Activated CD4-positive, CD25-positive, alpha-beta regulatory T cell (primary cell): ENCODE measurements around the gene TLE3.

Source experiments
- DNase-seq, 4 experiments: peaks; one replicate each; lab custom pipeline; 2025; lab: John Stamatoyannopoulos, UW

TLE3 gene

DNA sequence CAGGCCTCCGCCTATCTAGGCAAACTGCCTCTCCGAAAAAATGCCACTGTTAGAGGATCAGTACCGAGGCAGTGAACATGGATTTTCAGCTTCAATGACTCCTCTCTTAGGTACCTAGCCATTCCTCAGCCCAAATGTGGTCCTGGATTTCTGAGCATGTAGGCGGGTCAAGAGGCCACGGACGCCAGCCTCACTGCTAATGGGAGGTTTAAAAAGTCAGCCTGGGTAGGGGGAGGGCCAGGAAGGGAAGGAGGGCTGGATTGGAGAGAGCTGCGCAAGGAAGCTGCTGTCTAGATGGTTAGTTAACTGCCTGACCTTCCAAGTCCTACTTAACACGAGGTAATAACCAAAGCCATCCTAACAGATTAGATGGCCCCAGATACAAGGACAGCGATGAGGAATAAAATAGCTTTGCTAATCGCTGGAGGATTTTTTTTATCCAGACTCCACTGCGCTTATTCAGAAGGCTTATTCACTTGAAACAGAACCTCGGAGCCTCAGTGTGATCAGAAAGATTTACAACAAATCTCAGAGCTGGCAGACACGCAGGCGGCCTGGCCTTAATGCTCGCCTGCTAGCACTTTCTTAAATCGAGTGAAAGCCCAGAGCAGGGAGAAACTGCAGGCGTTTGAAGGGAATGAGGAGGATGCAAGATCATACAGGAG lies 34.3 kb downstream of the TLE3 start:
- DNase-seq: no peak

GRCh38 chr15:70062321-70062956 lies 35.3 kb downstream of the TLE3 start:
- DNase-seq: no peak

- DNase-seq: no peak
Observed at GRCh38 chr15:70061696-70062270, 35.9 kb downstream of the TLE3 start.

GRCh38 chr15:70060993-70061305 lies 36.8 kb downstream of the TLE3 start:
- no peak for DNase-seq

DNA sequence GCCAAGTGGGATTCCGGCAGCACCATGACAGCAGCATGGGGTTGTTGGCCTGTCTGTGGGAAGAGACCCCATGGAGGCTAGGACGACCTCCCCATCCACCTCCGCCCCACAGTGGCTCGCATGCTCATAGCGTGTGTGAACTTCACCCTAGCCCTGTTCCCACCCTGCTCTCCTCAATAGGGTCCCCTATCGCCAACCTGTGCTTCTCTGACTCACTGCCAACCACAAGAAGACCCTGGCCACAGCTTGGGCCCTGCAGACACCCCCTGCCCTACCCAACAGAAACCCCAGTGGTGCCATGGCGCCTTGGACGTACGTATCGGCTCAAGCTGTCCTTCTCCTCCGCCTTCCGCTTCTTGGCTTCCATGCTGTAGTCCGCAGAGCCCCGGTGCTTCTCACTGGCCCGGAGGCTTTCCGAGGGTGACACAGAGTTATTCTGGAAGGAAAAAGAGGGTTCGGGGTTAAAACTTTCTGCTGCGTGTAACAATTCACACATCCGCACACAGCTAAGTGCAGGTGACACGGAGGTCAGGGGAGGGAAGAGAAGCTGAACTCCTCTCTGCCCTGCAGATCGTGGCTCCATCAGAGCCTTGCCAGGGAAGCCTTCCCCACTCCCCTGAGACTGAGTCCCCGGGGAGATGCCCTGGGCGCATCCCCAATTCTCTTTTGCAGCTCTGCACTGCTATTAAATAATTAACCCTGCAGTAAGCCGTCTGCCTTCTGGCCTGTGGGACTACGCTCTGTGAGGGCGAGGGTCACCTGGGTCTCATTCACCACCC lies 37.3 kb downstream of the TLE3 start:
- no peak for DNase-seq

GRCh38 chr15:70059476-70060213 lies 38.1 kb downstream of the TLE3 start:
- DNase-seq: no peak

- no peak for DNase-seq
Observed at GRCh38 chr15:70058642-70059360, 38.9 kb downstream of the TLE3 start.

DNA sequence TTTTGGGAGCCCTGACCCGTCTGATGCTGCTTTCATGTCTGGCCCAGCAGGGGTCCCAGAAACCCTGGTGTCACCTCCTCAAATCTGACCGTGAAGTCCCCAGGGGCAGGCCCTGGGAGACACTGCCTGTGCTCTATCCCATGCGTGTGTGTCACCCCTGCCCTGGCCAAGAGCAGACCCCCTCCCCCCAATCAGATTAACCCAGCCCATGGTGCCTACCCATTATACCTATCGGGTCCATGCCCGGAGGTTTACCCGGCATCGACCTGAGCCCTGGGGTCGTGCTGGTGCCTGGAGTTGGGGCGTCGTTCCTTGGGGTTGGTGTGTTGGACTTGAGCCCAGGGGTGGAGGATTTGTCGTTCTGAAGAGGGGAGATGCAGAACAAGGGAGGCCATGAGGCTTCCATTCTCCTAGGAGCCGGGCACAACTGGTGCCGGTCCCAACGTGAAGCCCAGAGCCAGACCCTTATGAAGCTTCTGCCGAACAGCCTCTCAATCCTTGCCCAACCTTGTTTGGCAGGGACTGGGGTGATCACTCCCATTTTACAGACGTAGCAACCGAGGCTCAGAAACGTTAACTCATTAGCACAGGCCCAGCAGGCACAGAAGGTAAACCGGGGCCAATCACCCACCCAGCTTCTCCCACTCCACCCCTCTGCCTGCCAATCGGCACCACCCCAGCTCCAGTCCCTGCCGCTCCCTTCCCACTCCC lies 39.6 kb downstream of the TLE3 start:
- no peak for DNase-seq

- no peak for DNase-seq
Observed at GRCh38 chr15:70056091-70056680, 41.5 kb downstream of the TLE3 start.

DNA sequence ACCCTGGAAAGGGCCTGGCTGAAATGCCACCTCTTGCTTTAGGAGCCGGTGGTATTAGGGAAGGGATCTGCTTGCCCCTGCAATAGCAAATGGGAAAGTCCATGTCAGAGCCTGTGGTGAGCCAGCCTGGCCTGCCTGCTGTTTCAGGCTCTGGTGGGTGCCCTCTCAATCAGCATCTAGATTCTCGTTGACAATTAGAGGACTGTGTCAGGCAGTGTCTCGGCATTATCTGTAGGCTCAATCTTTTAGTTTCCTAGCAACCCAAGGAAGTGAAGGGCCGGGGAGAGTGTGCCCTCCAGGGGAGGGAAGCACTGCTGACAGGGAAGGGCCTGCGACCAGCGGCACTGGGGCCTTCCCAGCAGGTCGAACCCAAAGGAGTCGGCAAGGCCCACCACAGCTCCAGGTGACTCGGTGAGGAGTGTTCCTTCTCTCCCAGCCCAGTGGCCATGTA lies 42.1 kb downstream of the TLE3 start:
- DNase-seq: no peak

DNA sequence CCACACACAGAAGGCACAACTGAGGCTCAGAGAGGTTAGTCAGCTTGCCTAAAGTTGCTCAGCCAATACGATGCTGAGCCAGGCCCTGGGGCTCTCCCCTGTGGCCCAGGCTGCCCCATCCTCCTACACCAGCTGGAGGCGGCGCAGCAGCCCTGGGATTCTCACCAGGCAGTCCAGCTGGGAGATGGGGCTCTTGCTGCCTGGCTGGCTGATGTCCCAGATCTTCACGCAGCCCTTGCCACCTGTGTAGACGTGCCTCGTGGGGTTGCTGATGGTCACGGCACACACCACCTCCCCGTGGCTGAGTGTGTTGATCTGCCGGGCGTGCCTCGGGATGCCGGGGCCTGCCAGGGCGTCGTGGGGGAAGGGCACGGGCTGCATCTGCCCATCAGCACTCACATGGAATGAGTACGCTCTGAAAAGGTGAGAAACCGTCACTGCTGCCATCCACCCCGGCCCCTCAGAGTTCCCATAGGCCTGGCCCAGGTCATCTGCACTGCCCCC lies 42.8 kb downstream of the TLE3 start:
- no peak for DNase-seq

DNA sequence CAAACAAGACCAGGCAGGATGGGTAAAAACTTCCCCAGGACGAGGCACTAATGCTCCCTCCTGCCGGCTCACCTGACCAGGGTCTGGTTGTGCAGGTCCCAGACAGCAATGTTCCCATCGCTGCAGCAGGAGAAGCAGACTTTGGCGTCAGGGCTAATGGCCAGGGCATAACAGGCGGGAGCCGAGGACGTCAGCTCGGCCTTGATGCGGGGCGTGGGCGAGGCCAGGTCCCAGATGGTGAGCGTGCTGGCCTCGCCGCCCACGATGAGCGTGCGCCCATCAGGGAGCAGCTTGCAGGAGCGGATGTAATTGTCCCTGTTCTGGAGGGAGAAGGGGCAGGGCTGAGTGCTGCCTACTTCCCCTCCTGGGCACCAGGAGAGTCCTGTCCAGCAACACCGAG lies 43.4 kb downstream of the TLE3 start:
- no peak for DNase-seq

DNA sequence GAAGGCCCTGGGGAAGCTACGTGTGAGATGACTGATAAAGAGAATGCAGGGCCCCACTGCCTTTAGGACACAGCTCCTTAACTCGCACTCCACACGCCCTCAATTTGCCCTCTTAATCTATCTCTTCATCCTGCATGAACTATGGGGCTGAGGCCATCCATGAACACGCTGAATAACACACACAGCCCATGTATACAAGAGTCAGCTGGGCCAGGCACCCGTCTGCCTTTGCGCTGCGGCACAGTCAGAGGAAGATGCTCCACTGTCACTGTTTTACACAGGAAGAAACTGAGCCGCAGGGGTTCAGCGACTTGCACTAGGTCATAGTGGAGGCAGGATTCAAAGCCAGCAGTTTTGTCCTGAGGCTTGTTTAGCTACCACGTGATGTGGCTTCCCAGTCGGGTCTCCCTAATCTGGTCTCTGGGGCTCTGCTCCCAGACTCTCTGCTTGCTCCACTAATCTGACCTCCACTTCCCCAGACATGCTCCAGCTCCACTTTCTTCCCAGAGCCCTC lies 43.9 kb downstream of the TLE3 start:
- DNase-seq: no peak

DNA sequence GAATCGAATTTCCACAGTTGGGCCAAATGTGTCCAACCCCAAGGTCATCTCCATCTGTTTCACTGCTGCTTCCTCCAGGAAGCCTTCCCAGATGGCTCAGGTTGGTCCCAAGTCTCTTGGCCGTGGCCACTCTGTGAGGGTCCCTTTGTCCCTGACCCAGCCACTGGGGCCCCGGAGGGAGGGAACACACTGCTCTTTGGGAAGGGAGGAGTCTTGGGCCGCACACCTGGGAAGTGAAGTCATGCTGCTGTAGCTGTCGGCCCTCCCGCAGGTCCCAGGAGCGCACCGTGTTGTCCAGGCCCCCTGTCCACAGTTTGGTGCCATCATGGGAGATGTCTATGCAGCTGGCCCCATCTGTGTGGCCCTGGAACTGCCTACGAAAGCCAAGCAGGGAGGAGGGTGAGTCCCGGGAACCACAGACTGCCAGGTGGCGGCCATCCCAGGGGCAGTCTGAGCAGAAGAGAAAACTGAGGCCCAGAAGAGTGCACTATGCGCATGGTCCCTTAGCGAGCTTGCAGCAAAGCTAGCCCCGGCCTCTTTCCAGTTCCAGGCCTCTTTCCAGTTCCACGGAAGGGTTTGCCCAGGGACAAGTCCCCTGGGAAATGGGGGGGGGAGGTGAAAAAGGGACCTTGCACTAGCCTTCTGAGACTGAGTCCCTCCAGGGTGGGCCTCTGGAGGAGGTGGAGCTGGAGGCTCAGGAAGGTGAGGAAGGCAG lies 44.6 kb downstream of the TLE3 start:
- no peak for DNase-seq

DNA sequence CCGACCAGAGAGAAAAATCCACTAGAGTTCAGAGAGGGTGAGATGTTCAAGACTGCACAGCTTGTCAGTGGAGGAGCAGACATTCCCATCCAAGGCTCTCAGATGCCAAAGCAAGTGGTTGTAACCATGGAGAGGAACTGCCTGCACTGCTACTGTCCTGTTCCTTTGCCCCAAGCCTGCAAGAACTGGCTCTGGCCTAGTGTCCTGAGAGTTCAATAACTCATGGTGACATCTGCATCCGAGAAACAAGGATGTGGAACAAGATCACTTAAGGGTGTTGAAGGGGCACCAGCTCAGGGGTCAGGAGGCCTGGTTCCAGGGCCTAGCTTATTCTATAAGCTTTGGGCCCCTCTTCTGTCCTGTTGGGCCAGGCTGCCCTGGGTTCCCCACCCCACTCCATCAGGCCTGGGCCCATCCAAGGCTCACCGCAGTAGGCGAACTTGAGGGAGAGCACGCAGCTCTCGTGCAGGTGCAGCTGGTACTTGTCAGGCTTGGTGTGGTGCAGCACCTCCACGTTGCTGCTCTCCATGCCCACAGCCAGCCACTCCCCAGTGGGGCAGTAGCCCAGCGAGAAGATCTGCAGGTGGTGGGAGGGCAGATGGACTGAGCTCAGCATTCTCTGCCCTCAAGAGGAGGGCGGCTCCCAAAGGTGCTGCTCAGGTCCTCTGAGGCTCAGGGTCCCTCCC lies 45.6 kb downstream of the TLE3 start:
- no peak for DNase-seq

- DNase-seq: no peak
Observed at GRCh38 chr15:70050970-70051369, 46.7 kb downstream of the TLE3 start.

GRCh38 chr15:70050441-70050840 lies 47.3 kb downstream of the TLE3 start:
- DNase-seq: no peak

- DNase-seq: no peak
Observed at GRCh38 chr15:70049701-70050301, 47.9 kb downstream of the TLE3 start.
